Measurements from ENCODE around the gene FAM3D.
"Not testable (repeated sequence)": the region's sequence is repeated elsewhere in the genome, so short reads cannot be mapped to it uniquely, and the experiment has no call there.

Gene FAM3D

DNA sequence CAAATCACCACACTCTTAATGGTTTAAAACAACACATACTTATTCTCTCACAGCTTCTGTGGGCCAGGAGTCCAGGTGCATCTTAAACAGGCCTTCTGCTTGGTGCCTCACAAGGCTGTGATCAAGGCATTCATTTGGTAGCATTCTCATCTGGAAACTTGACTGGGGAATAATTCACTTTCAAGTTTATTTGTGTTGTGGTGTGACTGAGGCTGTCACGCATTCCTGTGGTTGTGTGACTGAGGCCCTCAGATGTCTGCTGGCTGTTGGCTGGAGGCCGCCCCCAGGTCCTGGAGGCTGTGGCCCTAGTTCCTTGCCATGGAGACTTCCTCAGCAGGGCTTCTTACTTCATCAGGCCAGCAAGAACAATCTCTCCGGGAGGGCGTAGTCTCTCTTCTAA lies 16.9 kb upstream of the FAM3D start:
- no peak for DNase-seq (ENCODE audit: low read depth in 2 of 3, low spot score in 2 of 3)

DNA sequence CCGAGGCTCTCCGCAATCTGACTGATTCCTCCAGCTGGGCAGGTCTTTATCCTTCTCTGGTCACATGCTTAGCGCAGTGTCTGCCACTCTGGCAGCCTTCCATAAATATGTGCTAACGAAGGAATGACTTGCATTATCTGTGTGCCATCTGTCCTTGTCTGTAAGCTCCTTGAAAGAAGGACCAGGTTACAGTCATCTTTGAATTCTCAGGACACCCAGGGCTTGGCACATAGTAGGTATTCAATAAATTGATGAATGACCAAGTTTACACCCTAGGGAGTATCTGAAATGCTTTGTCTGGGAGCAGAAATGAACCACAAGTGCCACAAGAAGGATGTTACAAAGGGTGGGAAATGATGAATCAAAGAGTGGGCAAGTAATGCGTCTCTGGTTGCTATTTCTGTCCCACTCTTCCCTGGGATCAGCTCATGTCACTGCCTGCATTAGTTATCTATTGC lies 16.5 kb upstream of the FAM3D start:
- no peak for DNase-seq (ENCODE audit: low read depth in 2 of 3, low spot score in 2 of 3)

DNA sequence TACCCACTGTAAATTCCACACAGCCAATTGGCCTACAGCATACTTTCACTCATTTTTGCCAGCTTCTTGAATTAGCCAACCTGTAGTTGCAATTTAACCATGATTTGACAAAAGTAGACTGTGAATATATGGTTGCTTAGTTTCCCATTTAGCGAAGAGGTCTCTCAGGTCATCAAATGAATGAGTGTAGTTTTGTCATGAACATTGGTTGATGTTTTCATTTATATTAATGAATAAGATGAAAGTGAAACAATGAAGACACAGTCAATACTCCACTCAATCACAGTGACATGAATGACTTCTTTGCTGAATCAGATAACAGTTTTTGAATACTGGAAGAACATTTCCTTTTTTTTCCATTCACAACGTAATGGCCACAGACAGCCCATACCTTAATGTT lies 15.3 kb upstream of the FAM3D start:
- no peak for DNase-seq (ENCODE audit: low read depth in 2 of 3, low spot score in 2 of 3)

DNA sequence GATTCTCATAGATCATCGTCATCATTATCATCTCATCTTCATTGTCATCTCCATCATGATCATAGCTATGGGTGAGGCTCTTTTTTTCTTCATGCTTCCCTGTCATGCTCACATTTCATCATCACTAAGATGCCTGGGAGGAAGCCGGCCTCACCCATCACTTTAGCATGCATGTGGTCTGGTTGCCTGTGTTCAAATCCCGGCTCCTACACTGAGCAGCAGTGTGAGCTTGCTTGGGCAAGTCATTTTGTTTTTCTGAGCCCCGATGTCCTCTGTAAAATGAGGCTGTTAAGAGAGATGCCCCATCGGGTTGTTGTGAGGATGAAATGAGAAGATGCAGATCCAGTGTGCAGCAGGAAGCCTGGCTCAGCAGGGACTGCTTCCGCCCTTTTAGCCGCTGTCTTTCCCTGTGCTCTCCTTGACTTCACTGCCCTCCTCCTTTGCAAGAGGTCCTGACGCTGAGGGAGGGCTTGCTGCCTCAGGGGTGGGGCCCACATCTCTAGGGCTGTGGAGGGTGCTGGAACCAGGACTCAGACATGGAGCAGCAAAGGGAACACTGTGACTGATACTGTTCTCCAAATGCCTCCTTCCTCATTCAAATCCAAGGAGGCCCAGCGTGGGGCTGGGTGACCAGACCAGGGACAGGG lies 14.4 kb upstream of the FAM3D start:
- no peak for DNase-seq (ENCODE audit: low read depth in 2 of 3, low spot score in 2 of 3)

DNA sequence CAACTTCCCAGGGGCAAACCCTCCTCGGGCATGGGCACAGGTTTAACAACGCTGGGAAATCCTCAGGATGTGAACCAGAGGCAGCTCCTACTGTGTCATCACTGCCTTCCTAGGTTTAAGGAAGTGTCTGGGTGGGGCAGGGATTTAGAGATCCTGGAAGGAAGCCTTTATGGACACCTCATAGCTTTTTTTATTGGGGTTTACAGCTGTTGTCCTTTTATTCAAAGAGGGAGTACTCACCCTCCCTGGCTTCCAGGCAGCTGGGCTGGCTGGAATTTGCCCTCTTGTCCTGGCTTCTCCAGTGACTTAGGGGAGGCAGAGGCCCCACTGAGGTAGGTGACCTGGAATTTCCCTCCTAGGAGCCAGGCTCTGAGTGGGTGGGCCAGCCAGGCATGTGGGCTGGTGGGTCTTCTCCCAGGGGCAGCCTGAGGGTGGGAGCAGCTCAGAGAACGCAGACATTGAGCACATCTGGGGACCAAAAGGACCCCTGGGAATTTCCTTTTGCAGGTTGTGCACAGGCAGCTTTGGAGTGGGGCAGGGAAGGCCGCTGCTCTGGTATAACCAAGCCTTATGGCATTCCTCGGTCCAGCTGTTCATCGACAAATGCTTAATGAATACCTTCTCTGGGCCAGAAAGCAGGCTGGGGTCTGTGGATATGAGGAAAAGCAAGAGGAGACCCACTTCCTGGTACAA lies 13.5 kb upstream of the FAM3D start:
- no peak for DNase-seq (ENCODE audit: low read depth in 2 of 3, low spot score in 2 of 3)

DNA sequence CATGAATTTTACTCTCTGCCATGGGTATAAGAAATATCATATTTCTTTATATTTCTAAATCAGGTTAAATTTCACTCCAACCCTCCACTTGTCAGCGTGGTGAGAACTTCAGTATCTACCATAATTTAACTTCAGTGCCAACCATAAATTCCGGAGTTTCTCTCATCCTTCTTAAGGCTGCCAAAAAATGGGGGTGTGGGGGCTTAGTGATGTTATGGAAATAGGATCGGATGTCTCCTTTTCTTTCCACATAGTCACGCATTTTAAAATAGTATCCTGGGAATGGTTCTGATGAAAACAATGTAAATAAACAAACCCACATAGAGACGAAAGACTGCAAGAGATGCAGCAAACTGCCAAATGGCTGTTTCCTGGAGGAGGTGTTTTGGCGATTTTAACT lies 12.9 kb upstream of the FAM3D start:
- no peak for DNase-seq (ENCODE audit: low read depth in 2 of 3, low spot score in 2 of 3)

DNA sequence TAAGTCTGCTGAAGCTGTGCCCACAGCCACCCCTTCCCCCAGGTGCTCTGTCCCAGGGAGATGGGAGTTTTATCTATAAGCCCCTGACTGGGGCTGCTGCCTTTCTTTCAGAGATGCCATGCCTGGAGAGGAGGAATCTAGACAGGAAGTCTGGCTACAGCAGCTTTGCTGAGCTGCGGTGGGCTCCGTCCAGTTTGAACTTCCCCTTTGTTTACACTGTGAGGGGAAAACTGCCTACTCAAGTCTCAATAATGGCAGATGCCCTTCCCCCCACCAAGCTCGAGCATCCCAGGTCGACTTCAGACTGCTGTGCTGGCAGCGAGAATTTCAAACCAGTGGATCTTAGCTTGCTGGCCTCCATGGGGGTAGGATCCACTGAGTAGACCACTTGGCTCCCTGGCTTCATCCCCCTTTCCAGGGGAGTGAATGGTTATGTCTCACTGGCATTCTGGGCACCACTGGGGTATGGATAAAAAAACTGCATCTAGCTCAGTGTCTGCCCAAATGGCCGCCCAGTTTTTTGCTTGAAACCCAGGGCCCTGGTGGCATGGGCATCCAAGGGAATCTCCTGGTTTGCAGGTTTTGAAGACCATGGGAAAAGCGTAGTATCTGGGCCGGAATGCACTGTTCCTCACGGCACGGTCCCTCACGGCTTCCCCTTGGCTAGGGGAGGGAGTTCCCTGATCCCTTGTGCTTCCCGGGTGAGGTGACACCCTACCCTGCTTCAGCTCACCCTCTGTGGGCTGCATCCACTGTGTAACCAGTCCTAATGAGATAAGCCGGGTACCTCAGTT lies 11.8 kb upstream of the FAM3D start:
- DNase-seq (ENCODE audit: low read depth in 2 of 3, low spot score in 2 of 3), result not testable (repeated sequence)

DNA sequence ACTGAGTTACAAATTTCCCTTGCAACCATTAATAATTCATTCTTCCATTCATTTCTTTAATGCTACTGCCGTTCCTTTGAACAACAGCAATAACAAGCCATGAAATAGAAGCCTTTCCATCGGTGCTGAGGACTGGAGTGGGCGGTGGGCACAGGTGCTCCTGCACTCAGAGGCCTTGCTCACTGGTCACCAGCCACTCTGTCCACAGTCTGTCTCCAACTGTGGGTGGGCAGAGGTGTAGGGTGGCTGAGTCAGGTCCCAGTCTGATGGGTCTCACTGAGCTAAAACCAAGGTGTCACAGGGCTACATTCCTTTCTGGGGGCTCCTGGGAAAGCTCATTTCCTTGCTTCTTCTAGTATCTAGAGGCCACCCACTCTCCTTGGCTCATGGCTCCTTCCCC lies 6.3 kb upstream of the FAM3D start:
- no peak for DNase-seq (ENCODE audit: low read depth in 2 of 3, low spot score in 2 of 3)

DNA sequence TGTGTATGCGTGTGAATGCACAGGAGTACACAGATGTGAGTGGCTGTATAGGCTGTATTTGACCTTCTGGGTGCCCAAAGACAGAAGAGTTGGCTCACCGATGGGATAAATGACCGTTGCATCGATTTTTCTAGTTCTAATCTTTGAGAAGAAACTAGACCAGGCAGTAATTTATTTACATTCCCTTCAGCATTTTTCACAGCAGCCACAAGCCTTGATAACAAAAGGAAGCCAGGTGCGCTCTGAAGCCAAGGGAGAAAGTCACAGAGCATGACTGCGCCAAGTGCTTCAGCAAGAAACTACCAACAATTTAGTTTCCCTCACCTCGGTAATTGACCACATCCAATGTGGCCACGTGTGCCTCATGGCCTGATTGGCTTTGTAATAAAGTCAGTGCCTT lies 5.9 kb upstream of the FAM3D start:
- DNase-seq (ENCODE audit: low read depth in 2 of 3, low spot score in 2 of 3), result no peak

DNA sequence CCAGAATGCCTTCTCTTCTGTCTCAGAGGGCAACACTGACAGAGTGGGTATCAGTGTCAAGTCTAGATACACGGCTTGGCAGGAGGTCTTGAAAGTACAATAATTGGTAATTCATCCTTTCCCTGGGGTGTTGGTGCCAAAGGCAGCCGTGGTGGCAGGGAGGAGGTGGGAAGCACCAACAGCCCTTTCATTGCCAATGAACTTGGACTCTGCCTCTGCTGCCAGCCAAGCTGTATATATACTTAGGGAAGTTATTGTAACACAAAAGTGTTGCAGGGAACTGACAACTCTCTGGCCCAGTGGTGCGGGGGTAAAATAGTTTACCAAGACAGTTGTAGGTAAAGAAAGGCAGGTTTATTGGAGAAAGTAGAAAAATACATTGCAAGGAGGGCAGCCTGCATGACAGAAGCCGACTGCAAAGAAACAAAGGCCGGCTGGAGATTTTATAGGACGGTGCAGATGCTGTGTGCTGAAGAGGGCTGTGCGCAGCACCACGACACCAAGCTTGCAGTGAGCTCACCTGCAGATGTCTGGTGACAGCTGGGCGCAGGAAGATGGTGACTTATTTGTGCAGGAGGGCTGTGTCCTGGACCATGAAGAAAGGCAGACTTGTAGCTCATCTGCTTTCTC lies 4.0 kb upstream of the FAM3D start:
- DNase-seq (ENCODE audit: low read depth in 2 of 3, low spot score in 2 of 3), result no peak

DNA sequence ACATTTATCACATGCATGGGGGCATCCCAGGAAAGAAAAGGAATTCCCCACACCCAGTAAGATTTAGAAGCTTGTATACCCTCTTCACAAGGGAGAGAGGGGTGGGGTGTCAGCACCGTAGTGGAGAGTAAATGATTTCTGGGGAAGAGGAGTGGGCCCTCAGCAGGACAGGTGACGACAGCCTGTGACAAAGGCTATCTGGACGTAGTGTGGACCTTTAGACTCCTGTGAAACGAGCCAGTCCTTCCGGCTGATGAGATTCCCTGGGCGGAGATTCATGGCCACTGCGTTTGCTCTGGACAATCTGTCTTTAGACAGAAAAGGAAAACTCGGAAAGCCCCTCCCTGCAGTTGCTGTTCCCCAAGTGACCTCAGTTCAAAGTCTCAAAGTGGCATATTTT lies 1.7 kb upstream of the FAM3D start:
- no peak for DNase-seq (ENCODE audit: low read depth in 2 of 3, low spot score in 2 of 3)

DNA sequence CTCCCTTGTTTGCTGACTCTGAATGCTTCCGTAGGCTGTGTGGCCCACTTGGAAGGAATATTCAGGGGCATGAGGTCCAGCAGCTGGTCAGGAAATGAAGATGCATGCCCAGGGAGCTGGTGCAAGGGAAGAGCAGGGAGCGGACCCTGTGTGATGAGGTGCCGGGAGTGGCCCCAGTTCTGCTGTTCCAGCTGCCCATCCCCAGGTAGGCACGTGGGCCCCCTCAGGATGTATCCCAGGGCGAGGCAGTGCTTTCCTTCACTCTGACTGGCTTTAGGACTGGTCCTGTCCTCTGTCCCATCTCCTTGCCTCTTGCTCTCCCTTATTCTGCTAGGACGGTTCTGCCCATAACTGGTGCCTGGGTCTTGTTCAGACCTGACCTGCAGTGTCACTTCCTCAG lies 1.1 kb upstream of the FAM3D start:
- no peak for DNase-seq (ENCODE audit: low read depth in 2 of 3, low spot score in 2 of 3)

DNA sequence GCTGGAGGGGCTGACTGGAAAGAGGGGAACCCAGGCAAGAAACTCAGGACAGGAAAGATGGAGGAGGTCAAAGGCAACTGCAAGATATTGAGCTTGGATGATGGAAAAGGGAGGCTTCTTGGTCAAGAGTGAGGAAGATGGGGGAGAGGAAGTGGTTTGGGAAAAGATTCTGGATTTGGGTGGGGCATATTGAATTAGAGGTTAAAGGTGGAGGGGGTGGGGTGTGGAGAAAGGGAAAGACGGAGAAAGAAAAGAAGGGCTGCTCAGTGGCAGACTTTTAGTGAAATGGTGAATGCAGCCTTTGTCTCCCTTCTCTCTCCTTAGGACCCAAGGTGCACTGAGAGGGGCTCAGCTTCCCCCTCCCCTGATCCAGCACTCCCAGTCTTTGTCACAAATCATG lies 655 bp upstream of the FAM3D start:
- DNase-seq (ENCODE audit: low read depth in 2 of 3, low spot score in 2 of 3), result no peak

DNA sequence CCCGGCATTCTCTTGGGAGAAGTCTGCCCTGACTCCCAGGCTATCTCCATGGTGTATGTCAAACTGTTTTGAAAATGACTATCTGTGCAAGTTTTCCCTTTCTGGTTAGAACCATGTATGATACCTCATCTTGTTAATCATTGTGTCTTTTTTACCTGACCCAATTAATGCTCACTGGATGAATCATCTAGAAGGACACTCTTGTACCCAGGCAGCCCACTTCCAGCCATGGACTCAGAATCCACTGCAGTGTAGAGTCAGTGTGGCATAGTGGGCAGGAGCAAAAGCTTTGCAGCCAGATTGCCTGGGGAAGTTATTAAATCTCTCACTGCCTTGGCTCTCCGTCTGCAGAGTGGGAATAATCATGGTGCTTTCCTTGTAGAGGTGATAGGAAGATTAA lies 1.2 kb downstream of the FAM3D start:
- no peak for DNase-seq (ENCODE audit: low read depth in 2 of 3, low spot score in 2 of 3)

DNA sequence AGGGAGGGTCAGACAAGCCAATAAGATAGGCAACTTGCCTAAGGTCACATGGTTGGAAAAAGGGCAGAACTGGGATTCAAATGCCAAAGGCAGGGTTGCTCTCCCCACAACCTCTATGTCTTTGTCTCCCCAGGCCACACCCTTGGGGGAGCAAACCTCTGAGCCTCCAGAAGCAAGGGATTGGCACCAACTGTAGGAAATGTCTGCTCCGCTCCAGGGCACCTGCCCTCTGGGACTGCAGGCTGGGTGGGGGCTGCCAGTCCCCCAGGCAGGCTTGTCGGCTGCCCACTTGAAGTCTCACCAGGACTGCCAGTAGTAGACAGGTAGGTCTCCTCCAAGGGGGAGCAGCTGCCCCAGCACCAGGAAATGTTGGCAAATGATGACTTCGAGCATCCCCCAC lies 2.0 kb downstream of the FAM3D start:
- DNase-seq (ENCODE audit: low read depth in 2 of 3, low spot score in 2 of 3), result no peak

DNA sequence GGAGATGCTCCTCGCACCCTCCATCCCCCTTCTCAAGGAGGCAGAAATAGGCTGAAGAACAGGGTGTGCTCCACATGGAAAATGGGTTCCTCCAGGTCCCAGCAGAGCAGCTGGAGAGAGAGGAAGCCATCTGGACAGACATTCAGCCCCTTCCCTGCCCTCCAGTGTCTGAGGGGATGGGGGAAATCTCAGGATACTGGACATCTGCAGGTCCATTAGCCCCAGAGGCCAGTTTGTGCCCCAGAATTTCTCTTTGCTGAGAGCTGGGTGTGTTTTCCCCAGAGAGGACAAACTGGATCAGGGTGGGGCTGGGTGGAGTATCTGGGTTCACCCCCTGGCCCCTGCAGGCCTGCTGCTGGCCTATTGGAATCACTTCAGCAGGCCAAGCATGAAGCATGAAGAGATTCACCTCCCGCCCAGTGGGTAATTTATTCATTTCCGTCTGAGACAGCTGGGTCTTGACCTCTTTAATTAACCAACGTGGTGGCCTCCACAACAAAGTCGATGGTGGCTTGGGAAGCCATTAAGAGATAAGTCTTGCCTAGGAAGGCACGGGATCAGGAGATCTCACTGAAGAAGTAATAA lies 4.6 kb downstream of the FAM3D start:
- DNase-seq (ENCODE audit: low read depth in 2 of 3, low spot score in 2 of 3), result no peak

DNA sequence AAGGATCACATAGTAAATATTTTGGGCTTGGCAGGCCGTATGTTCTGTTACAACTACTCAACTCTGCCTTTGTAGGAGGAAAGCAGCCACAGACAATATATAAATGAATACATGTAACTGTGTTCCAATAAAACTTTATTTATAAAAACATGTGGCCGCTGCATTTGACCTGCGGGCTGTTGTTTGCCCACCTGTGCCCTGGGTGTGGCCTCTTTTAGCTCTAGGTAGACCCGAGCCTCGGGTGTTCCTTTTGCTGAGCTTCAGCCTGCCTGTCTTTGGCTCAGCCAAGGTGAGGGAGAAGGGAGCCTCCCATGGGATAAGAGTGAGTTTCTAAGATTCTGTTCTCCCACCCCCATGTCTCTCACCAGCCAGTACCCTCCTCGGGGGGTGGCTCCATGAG lies 5.6 kb downstream of the FAM3D start:
- no peak for DNase-seq (ENCODE audit: low read depth in 2 of 3, low spot score in 2 of 3)

DNA sequence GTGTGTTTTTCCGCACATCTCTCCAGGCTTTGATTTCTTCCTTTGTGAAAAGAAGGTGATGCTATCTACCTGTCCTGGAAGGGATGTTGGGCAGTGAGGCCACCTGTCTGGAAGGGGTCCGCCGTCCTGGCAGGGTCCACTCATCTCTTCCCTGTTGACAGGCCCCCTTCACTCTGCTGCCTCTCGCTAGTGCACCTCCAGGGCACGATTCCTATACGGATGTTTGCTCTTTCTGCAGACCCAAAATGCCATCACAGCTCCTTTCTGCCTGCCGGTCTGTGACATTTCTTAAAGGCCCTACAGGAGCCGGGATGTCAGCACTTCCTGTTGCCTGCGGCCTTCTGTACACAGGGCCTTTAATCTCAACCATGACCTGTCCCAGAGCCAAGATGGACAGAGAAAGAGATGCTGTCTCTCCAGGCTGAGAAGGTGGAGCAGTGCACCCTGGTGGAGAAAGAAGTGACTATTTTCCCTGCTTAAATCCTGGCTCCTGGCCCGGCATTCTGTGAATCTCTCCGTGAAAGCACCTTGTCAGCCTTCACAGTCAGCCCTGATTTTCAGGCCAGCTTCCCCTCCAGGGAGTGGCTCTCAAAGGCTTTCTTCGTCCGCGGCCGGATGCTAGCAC lies 7.4 kb downstream of the FAM3D start:
- no peak for DNase-seq (ENCODE audit: low read depth in 2 of 3, low spot score in 2 of 3)

DNA sequence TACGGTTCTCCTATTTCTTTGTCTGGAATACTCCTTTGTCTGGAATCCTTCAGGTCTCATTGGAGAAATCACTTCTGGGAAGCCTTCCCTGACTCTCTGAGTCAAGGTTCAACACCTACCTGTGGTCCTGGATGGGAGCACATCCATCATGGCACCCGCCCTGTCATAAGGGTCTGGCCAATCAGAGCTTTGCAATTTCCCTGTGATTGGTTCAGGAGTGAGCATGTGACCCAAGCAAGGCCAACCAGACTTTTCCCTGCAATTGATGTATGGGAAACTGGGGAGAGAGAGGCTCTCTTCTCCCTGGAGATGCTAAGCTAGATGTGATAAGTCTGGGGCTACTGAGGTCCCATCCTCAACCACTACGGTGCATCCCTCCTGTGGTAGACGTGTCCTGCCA lies 8.1 kb downstream of the FAM3D start:
- DNase-seq (ENCODE audit: low read depth in 2 of 3, low spot score in 2 of 3), result no peak

DNA sequence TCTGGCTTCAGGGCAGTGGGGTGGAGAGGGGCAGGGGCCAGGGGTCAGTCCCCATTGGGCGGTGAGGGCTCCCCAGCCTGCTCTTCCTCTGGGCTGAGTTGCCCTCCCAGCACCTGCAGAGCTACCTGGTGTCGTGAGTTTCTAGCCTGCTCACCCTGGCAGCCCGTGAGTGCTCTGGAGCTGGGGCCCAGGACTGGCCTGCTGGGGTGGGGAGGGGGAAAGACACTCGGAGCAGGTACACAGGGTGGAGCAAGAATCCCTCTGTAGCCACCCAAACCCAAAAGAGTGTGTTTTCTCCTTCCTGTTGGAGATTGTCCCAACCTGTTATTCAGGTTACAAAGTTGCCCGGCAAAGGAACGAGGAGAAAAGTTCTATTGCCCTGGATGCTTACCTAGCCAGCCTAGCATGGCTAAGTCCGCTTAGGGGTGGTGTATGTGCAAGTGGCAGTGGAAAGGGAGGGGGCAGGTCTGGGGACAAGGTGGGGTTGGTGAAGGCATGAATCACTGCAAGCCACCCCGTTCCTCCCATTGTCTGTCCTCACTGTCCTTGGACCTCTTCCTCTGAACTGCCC lies 8.9 kb downstream of the FAM3D start:
- DNase-seq (ENCODE audit: low read depth in 2 of 3, low spot score in 2 of 3), result no peak

DNA sequence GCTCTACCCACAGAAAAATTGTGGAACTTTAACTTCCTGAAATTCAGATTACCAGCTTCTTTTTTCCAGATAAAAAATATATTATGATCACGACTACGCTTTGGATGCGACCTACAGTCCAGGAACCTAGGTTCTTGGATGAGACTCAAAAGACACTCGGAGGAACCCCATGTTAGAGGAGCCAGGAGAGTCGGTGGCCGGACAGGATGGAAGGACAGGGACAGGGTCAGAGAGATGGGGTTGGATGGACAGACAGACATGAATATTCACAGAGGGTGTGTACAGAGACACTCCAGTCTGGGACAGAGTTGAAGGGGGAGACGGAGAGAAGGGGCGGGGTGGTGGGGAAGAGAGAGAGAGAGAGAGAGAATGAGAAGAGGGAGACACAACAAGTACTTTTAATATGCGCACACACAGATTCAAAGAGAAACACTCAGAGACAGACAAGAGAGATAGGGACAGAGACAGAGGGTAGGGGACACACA lies 9.5 kb downstream of the FAM3D start:
- no peak for DNase-seq (ENCODE audit: low read depth in 2 of 3, low spot score in 2 of 3)

Measured in activated CD8-positive, alpha-beta memory T cell treated with anti-CD3 and anti-CD28 coated beads for 48 hours (primary cell).